Esophagus squamous epithelium (tissue), 5 donors: Measurements from ENCODE around the gene NFATC2. TPM values are rescaled to one million over a fixed set of nuclear protein-coding genes. Genes with fewer than 3 reads are reported as not detected.

ENCODE experiments used
- DNase-seq: peaks from one replicate; lab custom pipeline; 2025; lab: John Stamatoyannopoulos, UW
- H3K27ac ChIP-seq, 4 donors: fragments of 200-600 bp; sonication (generic); one replicate each; pipeline ENCODE4 v1.5.1; 2016 to 2019; ENCODE audit warnings: mild to moderate bottlenecking in 1 of 4
- H3K27me3 ChIP-seq, 4 donors: fragments of 200-600 bp; sonication (generic); 1 replicate in 3 of 4; 2 replicates in 1 of 4; pipeline versions ENCODE4 v1.5.1 to v1.6.0; 2017 to 2021; ENCODE audit warnings: antibody characterized with exemption in 1 of 4
- H3K36me3 ChIP-seq, 3 donors: fragments of 200-600 bp; sonication (generic); one replicate each; pipeline ENCODE4 v1.5.1; 2016 to 2019
- H3K4me1 ChIP-seq, 3 donors: fragments of 200-600 bp; sonication (generic); one replicate each; pipeline ENCODE4 v1.5.1; 2017 to 2019
- H3K4me3 ChIP-seq, 4 donors: fragments of 200-600 bp; sonication (generic); 1 replicate in 3 of 4; 2 replicates in 1 of 4; pipeline ENCODE4 v1.5.1; 2016 to 2019; ENCODE audit warnings: mild to moderate bottlenecking in 2 of 4, moderate library complexity in 1 of 4
- H3K9me3 ChIP-seq, 3 donors: fragments of 200-600 bp; sonication (generic); one replicate each; pipeline ENCODE4 v1.5.1; 2016 to 2019
- POLR2A ChIP-seq, 4 donors: fragments of 450-650 bp; IDR thresholded peaks; one replicate each; pipeline ENCODE4 v1.6.1; 2017; ENCODE audit warnings: antibody characterized with exemption in 4 of 4, mild to moderate bottlenecking in 4 of 4, moderate library complexity in 3 of 4
- WGBS, 2 donors: methylation state at CpG; one replicate each; pipeline ENCODE4 v1.1.5; 2018; 5-methylcytosine and 5-hydroxymethylcytosine counted together
- intact Hi-C: fragments of 100-400 bp; cut with DNase I; formaldehyde crosslinking; loops from one replicate; pipeline ENCODE4 v1.15.0; 2022
- total RNA-seq, 4 donors: library from RNA; depleted of rRNA; stranded (reverse); fragments of >200 nt; gene quantifications; one replicate each; pipeline ENCODE4 v1.1.0, GENCODE V29; 2016
- TF ChIP-seq, protein P1 (sequence below), 6 experiments: fragments of 450-650 bp in 4 of 6; fragments of 200-600 bp in 2 of 6; sonication (generic) in 2 of 6; IDR thresholded peaks; one replicate each; pipeline ENCODE4 v1.5.1; 2016 to 2019; ENCODE audit warnings: antibody characterized with exemption in 6 of 6, mild to moderate bottlenecking in 4 of 6, moderate library complexity in 4 of 6
- donor health status: DM: yes; HTN: yes; CAD: no.

Gene NFATC2
- total RNA-seq, 4 donors from 2014 or later, result 0.83 to 6.7 (median 1.4) TPM

DNA sequence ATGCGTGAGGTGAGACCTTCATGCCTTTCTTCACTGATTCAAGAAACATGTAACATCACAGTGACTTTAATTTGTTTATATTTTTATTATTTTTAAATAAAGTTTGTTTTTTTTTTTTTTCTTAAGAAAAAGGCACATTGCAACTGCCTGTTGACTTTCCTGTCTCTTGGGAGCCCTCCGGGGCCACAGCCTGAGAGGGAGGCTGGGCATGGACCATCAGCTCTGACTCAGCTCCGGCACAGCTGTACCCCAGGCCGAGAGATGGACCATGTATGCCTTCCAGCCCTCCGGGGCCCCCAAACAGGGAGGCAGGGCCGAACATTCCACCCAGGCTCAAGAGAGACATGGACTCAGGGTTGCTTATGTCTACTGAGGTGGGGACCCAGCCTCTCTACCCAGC lies 99.9 kb downstream of the NFATC2 start:
- 71 to 95% methylated on average over 5 of the region's 6 CpGs for WGBS, 2 donors
- DNase-seq, result no peak

DNA sequence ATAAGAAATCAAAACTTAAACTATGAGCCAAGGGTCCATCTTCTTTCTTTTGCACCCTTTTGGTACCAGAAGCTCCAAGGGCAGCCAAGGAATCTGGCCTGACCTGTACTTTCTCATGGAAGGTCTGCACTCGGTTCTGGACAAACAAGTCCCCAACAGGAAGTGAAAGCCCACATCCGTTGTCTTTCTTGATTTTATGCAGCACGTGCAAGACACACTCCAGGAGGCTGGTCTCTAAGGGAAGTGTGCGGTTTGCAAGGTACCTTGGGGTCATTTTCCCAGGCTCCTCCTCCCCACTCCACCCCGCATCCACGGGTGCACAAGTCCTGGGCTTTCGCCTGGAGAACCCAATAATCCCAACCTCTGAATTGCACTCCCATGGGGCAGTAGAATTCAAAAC lies 101.9 kb downstream of the NFATC2 start:
- intact Hi-C loops, result no loop called here
- H3K36me3 ChIP-seq, result peaks cover 0 to under 1% (median 0%) of the 10 kb centered on the region in 3 donors
- DNase-seq, result no peak
- H3K27me3 ChIP-seq, result no peaks in the 10 kb centered on the region
- H3K4me1 ChIP-seq, result peaks cover 0 to 7% (median 0%) of the 10 kb centered on the region in 3 donors
- no peaks in the 10 kb centered on the region for H3K9me3 ChIP-seq
- WGBS, 2 donors, result 20 to 65% methylated on average over 1 to 7 of the region's 7 CpGs
- TF ChIP-seq POLR2A (IDR thresholded peaks at IDR 0.05), result no peak
- TF ChIP-seq, protein P1, sequence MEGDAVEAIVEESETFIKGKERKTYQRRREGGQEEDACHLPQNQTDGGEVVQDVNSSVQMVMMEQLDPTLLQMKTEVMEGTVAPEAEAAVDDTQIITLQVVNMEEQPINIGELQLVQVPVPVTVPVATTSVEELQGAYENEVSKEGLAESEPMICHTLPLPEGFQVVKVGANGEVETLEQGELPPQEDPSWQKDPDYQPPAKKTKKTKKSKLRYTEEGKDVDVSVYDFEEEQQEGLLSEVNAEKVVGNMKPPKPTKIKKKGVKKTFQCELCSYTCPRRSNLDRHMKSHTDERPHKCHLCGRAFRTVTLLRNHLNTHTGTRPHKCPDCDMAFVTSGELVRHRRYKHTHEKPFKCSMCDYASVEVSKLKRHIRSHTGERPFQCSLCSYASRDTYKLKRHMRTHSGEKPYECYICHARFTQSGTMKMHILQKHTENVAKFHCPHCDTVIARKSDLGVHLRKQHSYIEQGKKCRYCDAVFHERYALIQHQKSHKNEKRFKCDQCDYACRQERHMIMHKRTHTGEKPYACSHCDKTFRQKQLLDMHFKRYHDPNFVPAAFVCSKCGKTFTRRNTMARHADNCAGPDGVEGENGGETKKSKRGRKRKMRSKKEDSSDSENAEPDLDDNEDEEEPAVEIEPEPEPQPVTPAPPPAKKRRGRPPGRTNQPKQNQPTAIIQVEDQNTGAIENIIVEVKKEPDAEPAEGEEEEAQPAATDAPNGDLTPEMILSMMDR (IDR thresholded peaks at IDR 0.05), result no peak
- H3K4me3 ChIP-seq, result no peak overlapping the region
- H3K27ac ChIP-seq, result no peak overlapping the region

More for the DNA sequence above, 99.9 kb downstream of the NFATC2 start:
- Histone ChIP-seq H3K4me1 (peaks cover 7 to 27% (median 14%) of the 10 kb centered on the region in 3 donors), H3K27me3 (no peaks in the 10 kb centered on the region), H3K36me3 (no peaks in the 10 kb centered on the region), H3K27ac (no peak overlapping the region), H3K4me3 (no peak overlapping the region), H3K9me3 (no peaks in the 10 kb centered on the region)
- TF ChIP-seq, protein P1 (IDR thresholded peaks at IDR 0.05), result no peak
- TF ChIP-seq POLR2A (IDR thresholded peaks at IDR 0.05), result no peak
- intact Hi-C loops, result no loop called here

DNA sequence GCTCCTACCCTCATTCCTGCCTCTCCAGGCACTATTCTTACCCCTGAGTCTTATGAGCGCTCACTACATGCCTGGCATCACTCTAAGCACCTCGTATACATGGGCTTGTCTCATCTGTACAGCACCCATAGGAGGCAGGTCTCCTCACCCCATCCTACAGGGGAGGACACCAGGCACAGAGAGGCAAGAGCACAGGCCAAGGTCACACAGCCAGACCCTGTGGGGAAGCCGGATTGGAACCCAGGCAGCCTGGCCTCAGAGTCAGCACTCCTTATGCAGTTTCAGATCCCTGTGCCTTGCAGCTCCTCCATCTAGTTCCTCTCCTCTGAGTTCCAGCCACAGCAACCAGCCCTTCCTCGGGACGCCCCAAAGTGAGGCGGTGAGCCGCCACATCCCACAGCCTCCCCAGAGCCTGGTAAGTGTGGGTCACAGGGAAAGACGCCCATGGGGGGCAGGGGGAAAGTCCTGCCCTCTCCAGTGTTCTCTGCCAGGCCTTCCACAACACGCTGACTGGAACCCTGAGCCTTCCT lies 103.3 kb downstream of the NFATC2 start:
- no peak for TF ChIP-seq POLR2A (IDR thresholded peaks at IDR 0.05)
- TF ChIP-seq, protein P1 (IDR thresholded peaks at IDR 0.05), result no peak
- Histone ChIP-seq H3K9me3 (no peaks in the 10 kb centered on the region), H3K27ac (no peak overlapping the region), H3K4me3 (no peak overlapping the region), H3K4me1 (peaks cover 0 to 7% (median 0%) of the 10 kb centered on the region in 3 donors), H3K27me3 (no peaks in the 10 kb centered on the region), H3K36me3 (peaks cover 0 to 14% (median 0%) of the 10 kb centered on the region in 3 donors)
- 90 to 93% methylated on average over 2 to 5 of the region's 9 CpGs for WGBS, 2 donors
- no peak for DNase-seq
- intact Hi-C loops, result no loop called here

DNA sequence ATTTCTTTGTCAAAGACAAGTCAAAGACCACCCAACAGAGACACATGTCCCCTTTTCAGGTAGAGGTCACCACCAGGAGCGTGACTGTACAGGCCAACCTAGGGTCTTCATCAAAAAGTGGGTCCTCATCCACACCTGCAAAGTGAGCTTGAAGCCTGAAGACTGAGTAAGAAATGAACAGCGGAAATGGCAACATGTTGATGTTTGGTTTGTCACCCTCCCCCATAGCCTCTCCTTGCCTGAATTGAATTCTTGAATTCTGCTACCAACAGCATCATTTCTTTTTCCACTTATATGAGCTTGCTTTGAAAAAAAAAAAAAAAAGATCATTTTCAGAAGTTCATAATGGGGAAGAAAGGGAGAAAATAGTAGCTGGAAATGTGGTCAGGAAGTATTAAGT lies 104.4 kb downstream of the NFATC2 start:
- Histone ChIP-seq H3K9me3 (no peaks in the 10 kb centered on the region), H3K4me3 (no peak overlapping the region), H3K27ac (no peak overlapping the region), H3K36me3 (peaks cover 0 to 19% (median 0%) of the 10 kb centered on the region in 3 donors), H3K27me3 (no peaks in the 10 kb centered on the region), H3K4me1 (peaks cover 0 to 7% (median 0%) of the 10 kb centered on the region in 3 donors)
- intact Hi-C loops, result no loop called here
- no peak for TF ChIP-seq POLR2A (IDR thresholded peaks at IDR 0.05)
- TF ChIP-seq, protein P1 (IDR thresholded peaks at IDR 0.05), result no peak
- 96 to 100% methylated on average over 1 to 2 of the region's 2 CpGs for WGBS, 2 donors
- no peak for DNase-seq

DNA sequence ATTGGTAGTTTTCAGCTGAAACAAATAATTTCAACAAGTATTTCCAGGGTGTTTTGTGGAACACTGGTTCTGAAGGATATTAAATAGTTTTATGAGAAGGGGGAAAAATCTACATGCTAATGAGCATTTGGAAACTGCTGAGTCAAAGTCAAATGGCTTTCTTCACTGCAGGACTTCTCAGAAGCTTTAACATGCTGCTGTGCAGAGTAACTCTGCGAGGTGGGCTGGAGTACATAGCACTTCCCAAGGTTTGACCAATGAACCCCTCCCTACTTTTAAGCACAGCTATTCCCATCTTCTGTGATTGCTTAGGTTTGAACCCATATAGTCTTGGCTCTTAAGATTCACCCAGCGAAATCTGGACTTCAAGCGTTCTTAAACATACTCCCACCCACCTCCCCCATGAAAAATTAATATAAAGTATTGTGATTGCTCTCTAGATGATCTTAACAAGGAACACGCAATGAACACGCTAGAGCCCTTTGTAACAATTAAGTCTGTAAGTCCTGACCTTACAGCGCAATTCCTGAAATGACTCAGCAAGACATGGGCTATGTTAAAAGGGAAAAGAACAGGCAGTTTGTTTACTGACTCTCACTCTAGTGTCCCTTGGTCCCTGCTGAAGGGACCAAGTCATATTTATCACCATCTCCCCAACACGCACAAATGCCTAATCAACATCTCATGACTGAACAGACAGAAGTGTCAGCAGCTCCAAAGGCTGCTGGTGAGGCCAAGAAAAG lies 105.2 kb downstream of the NFATC2 start:
- intact Hi-C loops, result no loop called here
- no peaks in the 10 kb centered on the region for H3K27me3 ChIP-seq
- no peak overlapping the region for H3K4me3 ChIP-seq
- H3K4me1 ChIP-seq, result peaks cover 0 to 7% (median 0%) of the 10 kb centered on the region in 3 donors
- WGBS, 2 donors, result 80 to 94% methylated on average over 7 of the region's 7 CpGs
- peaks cover 0 to 19% (median 0%) of the 10 kb centered on the region in 3 donors for H3K36me3 ChIP-seq
- no peak overlapping the region for H3K27ac ChIP-seq
- DNase-seq, result no peak
- no peaks in the 10 kb centered on the region for H3K9me3 ChIP-seq
- TF ChIP-seq POLR2A (IDR thresholded peaks at IDR 0.05), result no peak
- TF ChIP-seq, protein P1 (IDR thresholded peaks at IDR 0.05), result no peak
